ENCODE measurements around the gene LGSN. TPM values are rescaled to one million over a fixed set of nuclear protein-coding genes. Genes with fewer than 3 reads are reported as not detected.
"Not testable (repeated sequence)": the region's sequence is repeated elsewhere in the genome, so short reads cannot be mapped to it uniquely, and the experiment has no call there.

The LGSN gene
- total RNA-seq, 4 donors from 2014 or later = 0.30 TPM; not detected in 3

DNA sequence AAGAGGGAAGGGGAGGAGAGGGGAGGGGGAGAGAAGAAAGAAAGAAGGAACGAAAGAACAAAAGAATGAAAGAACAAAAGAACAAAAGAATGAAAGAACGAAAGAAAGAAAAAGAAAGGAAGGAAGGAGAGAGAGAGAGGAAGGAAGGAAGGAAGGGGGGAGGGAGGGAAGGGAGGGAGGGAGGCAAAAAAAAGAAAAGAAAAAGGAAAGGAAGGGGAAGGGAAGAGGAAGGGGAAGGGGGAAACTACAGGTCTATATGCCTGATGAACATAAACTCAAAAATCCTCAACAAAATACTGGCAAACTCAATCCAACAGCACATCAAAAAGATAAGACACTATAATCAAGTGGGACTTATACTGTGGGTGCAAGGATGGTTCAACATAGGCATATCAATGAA, 13.7 kb upstream of the LGSN start:
- WGBS = 93% methylated on average over 2 of the region's 2 CpGs
- Histone ChIP-seq H3K27me3 (no peaks in the 10 kb centered on the region), H3K36me3 (no peaks in the 10 kb centered on the region), H3K4me3 (no peak overlapping the region), H3K9me3 (no peaks in the 10 kb centered on the region), H3K4me1 (no peaks in the 10 kb centered on the region), H3K27ac (no peak overlapping the region)
- TF ChIP-seq, protein P1, sequence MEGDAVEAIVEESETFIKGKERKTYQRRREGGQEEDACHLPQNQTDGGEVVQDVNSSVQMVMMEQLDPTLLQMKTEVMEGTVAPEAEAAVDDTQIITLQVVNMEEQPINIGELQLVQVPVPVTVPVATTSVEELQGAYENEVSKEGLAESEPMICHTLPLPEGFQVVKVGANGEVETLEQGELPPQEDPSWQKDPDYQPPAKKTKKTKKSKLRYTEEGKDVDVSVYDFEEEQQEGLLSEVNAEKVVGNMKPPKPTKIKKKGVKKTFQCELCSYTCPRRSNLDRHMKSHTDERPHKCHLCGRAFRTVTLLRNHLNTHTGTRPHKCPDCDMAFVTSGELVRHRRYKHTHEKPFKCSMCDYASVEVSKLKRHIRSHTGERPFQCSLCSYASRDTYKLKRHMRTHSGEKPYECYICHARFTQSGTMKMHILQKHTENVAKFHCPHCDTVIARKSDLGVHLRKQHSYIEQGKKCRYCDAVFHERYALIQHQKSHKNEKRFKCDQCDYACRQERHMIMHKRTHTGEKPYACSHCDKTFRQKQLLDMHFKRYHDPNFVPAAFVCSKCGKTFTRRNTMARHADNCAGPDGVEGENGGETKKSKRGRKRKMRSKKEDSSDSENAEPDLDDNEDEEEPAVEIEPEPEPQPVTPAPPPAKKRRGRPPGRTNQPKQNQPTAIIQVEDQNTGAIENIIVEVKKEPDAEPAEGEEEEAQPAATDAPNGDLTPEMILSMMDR (IDR thresholded peaks at IDR 0.05) = no peak
- TF ChIP-seq EP300 (IDR thresholded peaks at IDR 0.05) (no peak), POLR2A (IDR thresholded peaks at IDR 0.05) (no peak), POLR2AphosphoS5 (IDR thresholded peaks at IDR 0.05) (no peak)
- DNase-seq (ENCODE audit: low spot score in 2 of 2) = no peak

DNA sequence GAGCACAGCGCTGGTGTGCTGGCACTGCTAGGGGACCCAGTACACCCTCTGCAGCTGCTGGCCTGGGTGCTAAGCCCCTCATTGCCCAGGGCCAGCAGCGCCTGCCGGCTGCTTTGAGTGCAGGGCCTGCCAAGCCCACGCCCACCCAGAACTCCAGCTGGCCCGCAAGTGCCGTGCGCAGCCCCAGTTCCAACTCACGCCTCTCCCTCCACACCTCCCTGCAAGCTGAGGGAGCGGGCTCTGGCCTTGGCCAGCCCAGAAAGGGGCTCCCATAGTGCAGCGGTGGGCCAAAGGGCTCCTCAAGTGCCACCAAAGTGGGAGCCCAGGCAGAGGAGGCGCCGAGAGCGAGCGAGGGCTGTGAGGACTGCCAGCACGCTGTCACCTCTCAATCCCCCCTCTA, 6.8 kb upstream of the LGSN start:
- not testable (repeated sequence) for H3K4me3 ChIP-seq; H3K36me3 ChIP-seq; H3K4me1 ChIP-seq; H3K27ac ChIP-seq; H3K27me3 ChIP-seq; DNase-seq (ENCODE audit: low spot score in 2 of 2); H3K9me3 ChIP-seq
- 93% methylated on average over 13 of the region's 15 CpGs for WGBS

DNA sequence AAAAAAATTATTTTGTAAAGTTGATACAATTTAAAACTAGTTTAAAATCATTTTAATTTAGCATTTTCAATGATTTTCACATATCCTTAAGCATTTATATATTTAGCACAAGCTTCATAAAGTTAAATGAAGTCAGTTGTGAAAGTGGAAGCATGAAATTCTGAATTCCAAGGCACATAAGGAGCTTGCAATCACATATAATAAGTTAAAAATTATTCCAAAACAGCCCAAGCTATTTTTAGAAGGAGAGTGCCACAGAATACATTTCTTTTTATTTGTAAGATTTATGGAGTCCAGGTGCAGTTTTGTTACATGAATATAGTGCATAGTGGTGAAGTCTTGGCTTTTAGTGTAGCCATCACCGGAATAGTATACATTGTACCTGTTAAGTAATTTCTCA, 3.2 kb upstream of the LGSN start:
- Histone ChIP-seq H3K27me3 (peaks cover 3% of the 10 kb centered on the region), H3K36me3 (no peaks in the 10 kb centered on the region), H3K27ac (no peak overlapping the region), H3K4me1 (no peaks in the 10 kb centered on the region), H3K9me3 (no peaks in the 10 kb centered on the region), H3K4me3 (no peak overlapping the region)
- TF ChIP-seq POLR2AphosphoS5 (IDR thresholded peaks at IDR 0.05) (no peak), EP300 (IDR thresholded peaks at IDR 0.05) (no peak), POLR2A (IDR thresholded peaks at IDR 0.05) (no peak)
- TF ChIP-seq, protein P1 (IDR thresholded peaks at IDR 0.05) = no peak
- 45% methylated on average over 1 of the region's 1 CpG for WGBS
- no peak for DNase-seq (ENCODE audit: low spot score in 2 of 2)

DNA sequence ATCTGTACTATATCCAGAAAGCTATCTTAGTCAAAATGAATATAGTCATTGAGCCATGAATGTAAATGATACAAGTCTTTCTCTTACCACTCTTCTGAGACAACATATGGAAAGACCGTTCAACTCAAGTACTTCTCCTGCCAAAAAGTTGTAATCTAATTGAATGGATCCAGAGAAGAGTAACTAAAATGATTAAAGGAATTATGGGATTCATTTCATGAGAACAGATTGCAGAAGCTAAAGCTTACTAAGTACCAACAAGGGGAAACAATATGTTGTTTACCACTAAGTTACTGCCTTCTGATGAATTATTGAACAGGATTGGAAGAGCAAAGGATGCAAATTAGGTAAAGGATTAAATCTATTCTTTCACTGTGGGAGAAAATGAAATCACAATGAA, 2.0 kb upstream of the LGSN start:
- H3K27me3 ChIP-seq = peaks cover 3% of the 10 kb centered on the region
- H3K4me1 ChIP-seq = no peaks in the 10 kb centered on the region
- H3K4me3 ChIP-seq = no peak overlapping the region
- H3K27ac ChIP-seq = no peak overlapping the region
- DNase-seq (ENCODE audit: low spot score in 2 of 2) = no peak
- WGBS = 59% methylated on average over 1 of the region's 1 CpG
- no peak for TF ChIP-seq POLR2AphosphoS5 (IDR thresholded peaks at IDR 0.05)
- no peak for TF ChIP-seq EP300 (IDR thresholded peaks at IDR 0.05)
- TF ChIP-seq, protein P1 (IDR thresholded peaks at IDR 0.05) = no peak
- TF ChIP-seq POLR2A (IDR thresholded peaks at IDR 0.05) = no peak
- H3K9me3 ChIP-seq = no peaks in the 10 kb centered on the region
- no peaks in the 10 kb centered on the region for H3K36me3 ChIP-seq

DNA sequence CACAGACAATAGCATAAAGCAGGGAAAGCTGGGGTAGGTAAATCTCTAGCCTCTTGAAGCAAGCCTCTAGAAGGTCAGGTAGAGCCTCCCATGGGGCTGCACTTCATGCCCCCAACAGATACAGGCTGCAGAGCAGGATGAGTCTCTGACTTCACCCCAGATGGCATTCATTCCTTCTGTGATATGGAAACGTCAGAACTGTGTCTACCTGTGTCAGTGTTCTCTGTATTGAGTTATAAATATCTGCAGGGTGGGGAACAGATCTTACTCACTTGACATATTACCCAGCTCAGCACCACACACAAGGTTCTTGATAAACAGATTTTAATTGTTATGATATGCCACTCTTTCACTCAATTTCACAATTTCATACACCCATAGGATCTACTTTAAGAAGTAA, 2.1 kb downstream of the LGSN start:
- Histone ChIP-seq H3K9me3 (no peaks in the 10 kb centered on the region), H3K36me3 (no peaks in the 10 kb centered on the region), H3K4me1 (no peaks in the 10 kb centered on the region), H3K27me3 (no peaks in the 10 kb centered on the region), H3K27ac (no peak overlapping the region), H3K4me3 (no peak overlapping the region)
- 15% methylated on average over 1 of the region's 1 CpG for WGBS
- no peak for DNase-seq (ENCODE audit: low spot score in 2 of 2)
- TF ChIP-seq POLR2AphosphoS5 (IDR thresholded peaks at IDR 0.05) (no peak), POLR2A (IDR thresholded peaks at IDR 0.05) (no peak), EP300 (IDR thresholded peaks at IDR 0.05) (no peak)

DNA sequence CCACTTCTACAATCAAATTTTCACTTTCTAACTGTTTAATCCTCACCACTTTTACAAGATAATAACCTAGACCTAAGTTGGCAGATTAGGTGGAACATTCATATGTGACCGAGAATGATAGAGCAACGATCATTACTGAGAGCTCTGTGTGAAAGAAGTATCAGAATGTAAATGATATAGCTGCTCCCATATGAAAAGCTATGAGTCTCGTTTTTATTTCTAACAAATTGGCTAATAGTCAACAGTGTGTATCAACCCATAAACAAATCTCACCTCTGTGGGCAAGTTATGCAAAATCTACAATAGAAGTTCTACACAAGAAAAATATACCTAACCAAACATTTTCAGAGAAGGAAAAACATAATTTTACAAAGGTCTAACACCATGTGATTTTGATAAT, 3.7 kb downstream of the LGSN start:
- no peak for TF ChIP-seq POLR2A (IDR thresholded peaks at IDR 0.05)
- TF ChIP-seq, protein P1 (IDR thresholded peaks at IDR 0.05) = no peak
- TF ChIP-seq POLR2AphosphoS5 (IDR thresholded peaks at IDR 0.05) = no peak
- TF ChIP-seq EP300 (IDR thresholded peaks at IDR 0.05) = no peak
- DNase-seq (ENCODE audit: low spot score in 2 of 2) = no peak
- Histone ChIP-seq H3K4me3 (no peak overlapping the region), H3K27me3 (no peaks in the 10 kb centered on the region), H3K4me1 (no peaks in the 10 kb centered on the region), H3K9me3 (no peaks in the 10 kb centered on the region), H3K27ac (no peak overlapping the region), H3K36me3 (no peaks in the 10 kb centered on the region)
- 87% methylated on average over 3 of the region's 3 CpGs for WGBS
